Type B pancreatic cell (in vitro differentiated cells): ENCODE results near the gene CRLF1. TPM values are rescaled to one million over a fixed set of nuclear protein-coding genes. Genes with fewer than 3 reads are reported as not detected.

Experiments used
- DNase-seq: peaks from one replicate; pipeline ENCODE4 v3.0.0; 2021; ENCODE audit warnings: mixed read lengths; ENCODE audit not compliant: unreplicated experiment; ENCODE audit errors: extremely low spot score
- H3K27ac Mint-ChIP-seq: 2 replicates; pipeline ENCODE4 v1.8.0; 2021; ENCODE audit warnings: mild to moderate bottlenecking, mixed read lengths
- H3K27me3 Mint-ChIP-seq: 2 replicates; pipeline ENCODE4 v1.8.0; 2021; ENCODE audit warnings: mixed read lengths
- H3K36me3 Mint-ChIP-seq: 2 replicates; pipeline ENCODE4 v1.8.0; 2021; ENCODE audit warnings: mixed read lengths
- H3K4me1 Mint-ChIP-seq: one replicate; pipeline ENCODE4 v1.8.0; 2021; ENCODE audit warnings: mixed read lengths; ENCODE audit not compliant: unreplicated experiment
- H3K4me3 Mint-ChIP-seq: 2 replicates; pipeline ENCODE4 v1.8.0; 2021; ENCODE audit warnings: mild to moderate bottlenecking, mixed read lengths
- H3K9me3 Mint-ChIP-seq: 2 replicates; pipeline ENCODE4 v1.8.0; 2021; ENCODE audit warnings: mixed read lengths
- total RNA-seq: library from RNA; stranded (reverse); gene quantifications from 2 replicates; pipeline ENCODE4 v1.2.1, GENCODE V29; 2021; ENCODE audit warnings: low replicate concordance
- TF ChIP-seq, protein P1 (sequence below): fragments of 200-600 bp; sonication (generic); conservative IDR thresholded peaks from 2 replicates; pipeline ENCODE4 v1.5.0; 2021; ENCODE audit warnings: antibody characterized with exemption, mild to moderate bottlenecking

Gene CRLF1
- total RNA-seq, 1 donor from 2014 or later, result 7.8 TPM

DNA sequence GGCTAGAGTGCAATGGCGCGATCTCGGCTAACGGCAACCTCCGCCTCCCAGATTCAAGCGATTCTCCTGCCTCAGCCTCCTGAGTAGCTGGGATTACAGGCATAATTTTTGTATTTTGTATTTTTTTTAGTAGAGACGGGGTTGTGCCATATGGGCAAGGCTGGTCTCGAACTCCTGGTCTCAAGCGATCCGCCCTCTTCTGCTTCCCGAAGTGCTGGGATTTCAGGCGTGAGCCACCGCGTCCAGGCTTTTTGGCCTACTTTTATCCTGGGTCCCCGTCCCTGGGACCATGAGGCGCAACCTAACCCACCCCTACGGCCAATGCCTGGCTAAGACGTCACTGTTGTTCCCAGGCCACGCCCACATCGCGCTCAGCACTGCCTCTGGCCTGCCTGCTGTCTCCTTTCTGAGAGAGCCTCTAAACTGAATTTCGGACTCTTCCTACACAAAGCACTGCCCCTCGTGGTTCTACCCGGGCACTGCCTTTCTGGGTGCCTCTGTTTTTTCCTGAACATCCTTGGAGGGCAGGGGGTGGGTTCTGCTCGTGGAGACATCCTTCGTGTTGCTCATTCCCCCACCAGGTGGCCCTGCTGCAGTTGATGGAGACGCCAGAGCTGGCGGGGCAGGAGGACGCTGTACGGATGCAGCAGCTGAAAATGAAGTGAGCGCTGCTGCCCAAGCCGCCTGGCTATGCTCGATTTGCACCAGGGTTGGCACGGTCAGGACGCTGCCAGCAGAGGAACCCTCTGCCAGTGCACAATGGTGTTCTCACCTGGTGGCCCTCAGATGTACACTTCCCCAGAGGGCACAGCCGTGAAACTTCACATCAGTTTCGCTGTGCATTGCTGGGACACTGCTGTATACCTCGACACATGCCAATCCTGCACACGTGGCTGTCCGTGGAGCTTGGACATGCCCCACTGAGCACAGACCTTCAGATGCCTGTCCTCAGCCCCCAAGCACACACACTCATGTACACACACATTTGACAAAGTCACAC lies 16.0 kb downstream of the CRLF1 start:
- no peaks in the 10 kb centered on the region for H3K9me3 Mint-ChIP-seq
- peaks cover 17% of the 10 kb centered on the region for H3K4me1 Mint-ChIP-seq
- H3K27me3 Mint-ChIP-seq, result peaks cover 16% of the 10 kb centered on the region
- TF ChIP-seq, protein P1, sequence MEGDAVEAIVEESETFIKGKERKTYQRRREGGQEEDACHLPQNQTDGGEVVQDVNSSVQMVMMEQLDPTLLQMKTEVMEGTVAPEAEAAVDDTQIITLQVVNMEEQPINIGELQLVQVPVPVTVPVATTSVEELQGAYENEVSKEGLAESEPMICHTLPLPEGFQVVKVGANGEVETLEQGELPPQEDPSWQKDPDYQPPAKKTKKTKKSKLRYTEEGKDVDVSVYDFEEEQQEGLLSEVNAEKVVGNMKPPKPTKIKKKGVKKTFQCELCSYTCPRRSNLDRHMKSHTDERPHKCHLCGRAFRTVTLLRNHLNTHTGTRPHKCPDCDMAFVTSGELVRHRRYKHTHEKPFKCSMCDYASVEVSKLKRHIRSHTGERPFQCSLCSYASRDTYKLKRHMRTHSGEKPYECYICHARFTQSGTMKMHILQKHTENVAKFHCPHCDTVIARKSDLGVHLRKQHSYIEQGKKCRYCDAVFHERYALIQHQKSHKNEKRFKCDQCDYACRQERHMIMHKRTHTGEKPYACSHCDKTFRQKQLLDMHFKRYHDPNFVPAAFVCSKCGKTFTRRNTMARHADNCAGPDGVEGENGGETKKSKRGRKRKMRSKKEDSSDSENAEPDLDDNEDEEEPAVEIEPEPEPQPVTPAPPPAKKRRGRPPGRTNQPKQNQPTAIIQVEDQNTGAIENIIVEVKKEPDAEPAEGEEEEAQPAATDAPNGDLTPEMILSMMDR, result peak; percentile 74
- H3K27ac Mint-ChIP-seq, result peak overlapping the region; percentile 93
- H3K4me3 Mint-ChIP-seq, result peak overlapping the region; percentile 93
- DNase-seq, result peak; percentile 85
- no peaks in the 10 kb centered on the region for H3K36me3 Mint-ChIP-seq

DNA sequence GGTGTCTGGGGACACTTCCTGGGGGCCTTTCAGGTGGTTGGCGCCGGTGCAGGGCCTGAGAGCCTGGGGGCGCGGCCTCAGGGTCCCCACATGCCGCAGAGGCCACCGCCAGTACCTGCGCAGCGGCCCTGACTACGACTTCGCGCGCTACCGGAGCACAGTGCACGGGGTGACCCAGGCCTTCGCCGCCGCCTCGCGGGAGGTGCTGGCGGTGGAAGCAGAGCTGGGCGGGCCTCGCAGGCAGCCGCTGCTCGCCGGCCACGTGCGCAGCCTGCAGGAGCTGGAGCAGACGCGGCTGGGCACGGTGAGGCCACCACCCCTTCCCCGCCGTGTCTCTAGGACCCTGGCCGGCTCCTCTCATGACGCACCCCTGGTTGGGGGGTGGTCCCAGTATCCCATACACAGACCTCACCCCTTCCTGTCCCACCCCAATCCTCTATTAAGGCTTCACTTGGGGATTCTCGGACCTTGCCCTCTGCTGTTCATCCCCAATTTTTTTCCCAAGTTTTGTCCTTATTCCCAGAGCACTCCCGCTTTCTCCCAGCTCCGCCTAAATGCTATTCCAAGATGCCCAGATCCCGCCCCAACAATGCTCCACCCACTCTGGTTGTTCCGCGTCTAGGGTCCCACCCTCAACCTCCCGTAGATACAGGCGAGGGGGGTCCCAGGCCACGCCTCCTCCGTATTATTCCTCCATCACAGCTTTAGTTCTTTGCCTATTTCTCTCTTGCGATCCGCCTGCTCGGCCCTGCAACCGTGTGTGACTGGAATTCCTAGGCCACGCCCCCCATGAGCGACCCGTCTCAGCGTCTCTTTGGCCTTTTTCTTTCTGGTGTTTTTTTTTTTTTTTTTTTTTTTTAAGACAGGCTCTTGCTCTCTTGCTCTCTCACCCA lies 17.0 kb downstream of the CRLF1 start:
- peaks cover 17% of the 10 kb centered on the region for H3K27me3 Mint-ChIP-seq
- peaks cover 14% of the 10 kb centered on the region for H3K4me1 Mint-ChIP-seq
- DNase-seq, result no peak
- peak overlapping the region; percentile 93 for H3K4me3 Mint-ChIP-seq
- no peaks in the 10 kb centered on the region for H3K9me3 Mint-ChIP-seq
- no peaks in the 10 kb centered on the region for H3K36me3 Mint-ChIP-seq
- peak overlapping the region; percentile 93 for H3K27ac Mint-ChIP-seq
- TF ChIP-seq, protein P1, result no peak

- Mint-ChIP-seq H3K9me3 (no peaks in the 10 kb centered on the region), H3K27ac (peak within 1 kb of the TSS; percentile 93), H3K4me3 (peak within 1 kb of the TSS; percentile 93), H3K36me3 (no peaks in the 10 kb centered on the region), H3K4me1 (peaks cover 14% of the 10 kb centered on the region), H3K27me3 (peaks cover 23% of the 10 kb centered on the region)
- DNase-seq, result peak; percentile 88
- TF ChIP-seq, protein P1, result peak; percentile 98
Measured at GRCh38 chr19:18588611-18589379, 17.8 kb downstream of the CRLF1 start, which contains the start of gene REX1BD. TSS of gene REX1BD (plus strand) at chr19:18588798. CDS start at chr19:18588802, 4 bp downstream.

- H3K4me3 Mint-ChIP-seq, result peak overlapping the region; percentile 91
- H3K4me1 Mint-ChIP-seq, result peaks cover 14% of the 10 kb centered on the region
- no peaks in the 10 kb centered on the region for H3K9me3 Mint-ChIP-seq
- H3K36me3 Mint-ChIP-seq, result no peaks in the 10 kb centered on the region
- DNase-seq, result no peak
- H3K27me3 Mint-ChIP-seq, result peaks cover 19% of the 10 kb centered on the region
- TF ChIP-seq, protein P1, result no peak
- peak overlapping the region; percentile 76 for H3K27ac Mint-ChIP-seq
Measured at GRCh38 chr19:18587962-18588610, 18.5 kb downstream of the CRLF1 start.
